Measurements from ENCODE around the gene COX4I2.

DNA sequence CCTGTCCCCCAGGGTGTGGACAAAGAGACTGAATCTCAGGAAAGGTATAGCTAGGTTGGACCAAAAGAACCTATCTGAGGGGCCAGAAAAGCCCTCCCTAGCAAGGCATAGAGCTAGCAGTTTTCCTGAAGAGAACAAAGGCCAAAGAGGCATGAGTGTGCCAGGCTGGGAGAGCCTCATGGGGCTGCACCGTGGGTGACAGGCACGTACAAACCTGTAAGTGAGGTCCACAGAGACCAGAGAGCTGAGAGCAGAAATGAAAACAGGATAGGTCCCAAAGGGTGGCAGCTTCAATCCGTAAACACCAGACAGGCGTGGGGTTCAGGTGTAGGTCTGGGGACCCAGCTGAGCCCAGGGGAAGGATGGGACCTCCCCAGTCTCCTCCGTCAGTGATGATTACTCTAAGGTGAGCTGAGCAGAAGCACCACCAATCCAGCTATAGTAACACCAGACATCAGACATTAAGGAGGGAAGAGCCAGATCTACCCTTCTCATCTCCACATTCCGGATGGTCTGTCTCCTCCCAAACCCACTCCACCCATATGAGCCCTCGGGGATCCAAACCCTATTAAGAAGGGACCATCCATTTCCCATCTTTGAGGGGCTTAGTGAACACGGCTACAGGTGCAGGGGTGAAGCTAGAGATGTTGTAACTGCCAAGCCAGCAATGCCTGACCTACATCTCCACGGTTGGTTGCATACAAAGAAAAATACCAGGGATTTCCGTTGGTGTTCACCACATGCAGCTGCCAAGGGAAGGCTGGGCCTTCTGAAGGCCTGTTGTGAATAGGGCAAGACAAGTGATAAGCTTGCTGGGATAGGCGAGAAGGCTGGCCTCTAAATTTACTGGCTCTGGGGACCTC is 46.7 kb downstream of the COX4I2 start:
- TF ChIP-seq POU5F1 (IDR thresholded peaks at IDR 0.05; ENCODE audit: low read depth, low read length), result no peak
- TF ChIP-seq, protein P1, sequence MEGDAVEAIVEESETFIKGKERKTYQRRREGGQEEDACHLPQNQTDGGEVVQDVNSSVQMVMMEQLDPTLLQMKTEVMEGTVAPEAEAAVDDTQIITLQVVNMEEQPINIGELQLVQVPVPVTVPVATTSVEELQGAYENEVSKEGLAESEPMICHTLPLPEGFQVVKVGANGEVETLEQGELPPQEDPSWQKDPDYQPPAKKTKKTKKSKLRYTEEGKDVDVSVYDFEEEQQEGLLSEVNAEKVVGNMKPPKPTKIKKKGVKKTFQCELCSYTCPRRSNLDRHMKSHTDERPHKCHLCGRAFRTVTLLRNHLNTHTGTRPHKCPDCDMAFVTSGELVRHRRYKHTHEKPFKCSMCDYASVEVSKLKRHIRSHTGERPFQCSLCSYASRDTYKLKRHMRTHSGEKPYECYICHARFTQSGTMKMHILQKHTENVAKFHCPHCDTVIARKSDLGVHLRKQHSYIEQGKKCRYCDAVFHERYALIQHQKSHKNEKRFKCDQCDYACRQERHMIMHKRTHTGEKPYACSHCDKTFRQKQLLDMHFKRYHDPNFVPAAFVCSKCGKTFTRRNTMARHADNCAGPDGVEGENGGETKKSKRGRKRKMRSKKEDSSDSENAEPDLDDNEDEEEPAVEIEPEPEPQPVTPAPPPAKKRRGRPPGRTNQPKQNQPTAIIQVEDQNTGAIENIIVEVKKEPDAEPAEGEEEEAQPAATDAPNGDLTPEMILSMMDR (IDR thresholded peaks at IDR 0.05; ENCODE audit: control extremely low read depth in 1 of 3, insufficient read depth in 1 of 3, low read depth in 1 of 3, low read length in 3 of 3), result no peak
- TF ChIP-seq YY1 (IDR thresholded peaks at IDR 0.05; ENCODE audit: low read depth, low read length), result no peak
- no peak for TF ChIP-seq EZH2 (IDR thresholded peaks at IDR 0.05; ENCODE audit: low read depth, low read length, severe bottlenecking)
- TF ChIP-seq POLR2A (IDR thresholded peaks at IDR 0.05; ENCODE audit: control extremely low read depth in 1 of 2, low read depth in 2 of 2, low read length in 2 of 2), result no peak
- TF ChIP-seq POLR2AphosphoS5 (IDR thresholded peaks at IDR 0.05; ENCODE audit: low read depth, low read length), result no peak
- no peak for TF ChIP-seq SIX5 (IDR thresholded peaks at IDR 0.05; ENCODE audit: low read depth, low read length)
- no peak for TF ChIP-seq EP300 (IDR thresholded peaks at IDR 0.05; ENCODE audit: borderline replicate concordance in 1 of 2, low read depth in 2 of 2, low read length in 2 of 2)
- TF ChIP-seq JUND (IDR thresholded peaks at IDR 0.05; ENCODE audit: low read length), result no peak
- no peak for TF ChIP-seq CBX8 (IDR thresholded peaks at IDR 0.05; ENCODE audit: borderline replicate concordance, low read depth, low read length)
- no peak for TF ChIP-seq SIN3A (conservative IDR thresholded peaks at IDR 0.05 in 1 of 2, IDR thresholded peaks at IDR 0.05 in 1 of 2; ENCODE audit: low read depth in 1 of 2, low read length in 2 of 2)
- TF ChIP-seq, protein P2, sequence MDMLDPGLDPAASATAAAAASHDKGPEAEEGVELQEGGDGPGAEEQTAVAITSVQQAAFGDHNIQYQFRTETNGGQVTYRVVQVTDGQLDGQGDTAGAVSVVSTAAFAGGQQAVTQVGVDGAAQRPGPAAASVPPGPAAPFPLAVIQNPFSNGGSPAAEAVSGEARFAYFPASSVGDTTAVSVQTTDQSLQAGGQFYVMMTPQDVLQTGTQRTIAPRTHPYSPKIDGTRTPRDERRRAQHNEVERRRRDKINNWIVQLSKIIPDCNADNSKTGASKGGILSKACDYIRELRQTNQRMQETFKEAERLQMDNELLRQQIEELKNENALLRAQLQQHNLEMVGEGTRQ (IDR thresholded peaks at IDR 0.05; ENCODE audit: low read length), result no peak
- TF ChIP-seq CEBPB (IDR thresholded peaks at IDR 0.05; ENCODE audit: low read depth, low read length), result no peak

Data from H1 (cell line).